K562 (cell line): ENCODE results near the gene LRMDA. TPM values are rescaled to one million over a fixed set of nuclear protein-coding genes. Genes with fewer than 3 reads are reported as not detected.

Experiments used
- ELF4 ChIP-seq: fragments of 450-650 bp; formaldehyde crosslinking; IDR thresholded peaks from 2 replicates; pipeline ENCODE4 v1.4.0; 2022; ENCODE audit warnings: missing genetic modification characterization
- GTF2F1 ChIP-seq: IDR thresholded peaks from 2 replicates; pipeline ENCODE4 v1.6.1; 2011; ENCODE audit warnings: low read depth, low read length, improper control_type of control experiment
- HNRNPUL1 ChIP-seq: fragments of 200-400 bp; formaldehyde crosslinking; IDR thresholded peaks from 2 replicates; pipeline ENCODE4 v1.6.1; 2017; ENCODE audit warnings: low read length
- ILK ChIP-seq: fragments of 450-650 bp; IDR thresholded peaks from 2 replicates; pipeline ENCODE4 v1.6.1; 2016; ENCODE audit warnings: missing genetic modification characterization, low read depth, mild to moderate bottlenecking, missing compliant biosample characterization, moderate library complexity, borderline replicate concordance
- MBD1 ChIP-seq: fragments of 250-450 bp; sonication (Bioruptor Pico); IDR thresholded peaks from 2 replicates; pipeline ENCODE4 v1.8.0; 2022; ENCODE audit warnings: inconsistent platforms
- RBM17 ChIP-seq: fragments of 200-400 bp; formaldehyde crosslinking; IDR thresholded peaks from 2 replicates; pipeline ENCODE4 v1.6.1; 2017; ENCODE audit warnings: low read depth, mild to moderate bottlenecking, low read length, borderline replicate concordance
- STAT5B ChIP-seq: fragments of 250-450 bp; sonication (Bioruptor Pico); IDR thresholded peaks from 2 replicates; pipeline ENCODE4 v1.8.0; 2021; ENCODE audit warnings: mild to moderate bottlenecking, inconsistent platforms
- ZBTB2 ChIP-seq: fragments of 450-650 bp; IDR thresholded peaks from 2 replicates; pipeline ENCODE4 v1.6.1; 2016; ENCODE audit warnings: antibody characterized with exemption
- ZNF165 ChIP-seq: fragments of 250-450 bp; sonication (Bioruptor Pico); IDR thresholded peaks from 2 replicates; pipeline ENCODE4 v1.4.0; 2020; ENCODE audit warnings: borderline replicate concordance
- ZNF280B ChIP-seq: fragments of 250-450 bp; sonication (Bioruptor Pico); IDR thresholded peaks from 2 replicates; pipeline ENCODE4 v1.5.1; 2021; ENCODE audit warnings: mild to moderate bottlenecking
- ZNF445 ChIP-seq: fragments of 250-450 bp; sonication (Bioruptor Pico); IDR thresholded peaks from 2 replicates; pipeline ENCODE4 v1.4.0; 2020; ENCODE audit warnings: low read depth, mild to moderate bottlenecking, moderate library complexity
- ZNF583 ChIP-seq: fragments of 250-450 bp; sonication (Bioruptor Pico); IDR thresholded peaks from 2 replicates; pipeline ENCODE4 v1.4.0; 2020
- ZNF589 ChIP-seq: fragments of 200-800 bp; sonication (Bioruptor generic); IDR thresholded peaks from 2 replicates; pipeline ENCODE4 v1.6.1; 2016; ENCODE audit warnings: low read depth, missing genetic modification characterization, missing compliant biosample characterization
- ZNF668 ChIP-seq: fragments of 250-450 bp; sonication (Bioruptor Pico); IDR thresholded peaks from 2 replicates; pipeline ENCODE4 v1.8.0; 2022; ENCODE audit warnings: mild to moderate bottlenecking, inconsistent platforms
- ZNF740 ChIP-seq, 3 experiments: fragments of 200-800 bp in 1 of 3; sonication (Bioruptor generic) in 1 of 3; sonication (generic) in 1 of 3; formaldehyde crosslinking in 1 of 3; IDR thresholded peaks; 2 replicates each; pipeline versions ENCODE4 v1.6.1 to v1.8.0; 2016 to 2022; ENCODE audit warnings: mild to moderate bottlenecking in 2 of 3, missing compliant biosample characterization in 2 of 3, missing genetic modification characterization in 2 of 3, missing genetic modification reagents in 1 of 3
- polyA plus RNA-seq, 8 experiments: library from polyadenylated mRNA; depleted of rRNA in 4 of 8; stranded (reverse) in 5 of 8; unstranded in 3 of 8; fragments of >200 nt; fragmentation: Nextera tagmentation in 2 of 8; fragmentation: Illumina TruSeq in 1 of 8; extraction: Ambion mirVana in 2 of 8; extraction: Trizol in 1 of 8; gene quantifications; 2 replicates each; pipeline versions ENCODE4 v1.2.1 to v1.2.3, GENCODE V29; 2011 to 2014; ENCODE audit warnings: inconsistent platforms in 1 of 8, missing spikeins in 1 of 8
- total RNA-seq, 7 experiments: library from RNA; depleted of rRNA in 6 of 7; stranded (reverse); fragments of >200 nt in 6 of 7; fragmentation: Illumina TruSeq in 2 of 7; extraction: Trizol in 2 of 7; gene quantifications; 2 replicates each; pipeline versions ENCODE4 v1.2.1 to v1.2.3, GENCODE V29; 2011 to 2021; ENCODE audit warnings: low replicate concordance in 1 of 7
- TF ChIP-seq, protein P1 (sequence below): fragments of 450-650 bp; IDR thresholded peaks from 2 replicates; pipeline ENCODE4 v1.6.1; 2016
- TF ChIP-seq, protein P2 (sequence below): fragments of 250-450 bp; sonication (Bioruptor Pico); IDR thresholded peaks from 2 replicates; pipeline ENCODE4 v1.8.0; 2021; ENCODE audit warnings: moderate library complexity, mild to moderate bottlenecking, inconsistent platforms

Gene LRMDA
- total and polyA plus RNA-seq, 9 of the 15 experiments (the other 6 are each of a cell fraction or from before 2014, with no cell fraction given) = 0.25 TPM; not detected in 8

- TF ChIP-seq ZNF589 (CRISPR knock-in tag) (no peak), ZNF280B (CRISPR knock-in tag) (no peak), ZNF740 (CRISPR knock-in tag; IDR thresholded peaks at IDR 0.05) (no peak), ZNF740 (tag; IDR thresholded peaks at IDR 0.05) (no peak), GTF2F1 (no peak), STAT5B (CRISPR knock-in tag) (no peak), MBD1 (CRISPR knock-in tag) (no peak), ZNF583 (CRISPR knock-in tag) (no peak), ILK (no peak), ZNF445 (CRISPR knock-in tag) (no peak), RBM17 (no peak), ZNF668 (CRISPR knock-in tag) (no peak), HNRNPUL1 (no peak), ELF4 (CRISPR knock-in tag) (0 out of 2 replicates have a peak, but pooled peaks have one; percentile 34), ZBTB2 (no peak), ZNF165 (no peak)
- TF ChIP-seq, protein P1, sequence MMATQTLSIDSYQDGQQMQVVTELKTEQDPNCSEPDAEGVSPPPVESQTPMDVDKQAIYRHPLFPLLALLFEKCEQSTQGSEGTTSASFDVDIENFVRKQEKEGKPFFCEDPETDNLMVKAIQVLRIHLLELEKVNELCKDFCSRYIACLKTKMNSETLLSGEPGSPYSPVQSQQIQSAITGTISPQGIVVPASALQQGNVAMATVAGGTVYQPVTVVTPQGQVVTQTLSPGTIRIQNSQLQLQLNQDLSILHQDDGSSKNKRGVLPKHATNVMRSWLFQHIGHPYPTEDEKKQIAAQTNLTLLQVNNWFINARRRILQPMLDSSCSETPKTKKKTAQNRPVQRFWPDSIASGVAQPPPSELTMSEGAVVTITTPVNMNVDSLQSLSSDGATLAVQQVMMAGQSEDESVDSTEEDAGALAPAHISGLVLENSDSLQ = no peak
- TF ChIP-seq, protein P2, sequence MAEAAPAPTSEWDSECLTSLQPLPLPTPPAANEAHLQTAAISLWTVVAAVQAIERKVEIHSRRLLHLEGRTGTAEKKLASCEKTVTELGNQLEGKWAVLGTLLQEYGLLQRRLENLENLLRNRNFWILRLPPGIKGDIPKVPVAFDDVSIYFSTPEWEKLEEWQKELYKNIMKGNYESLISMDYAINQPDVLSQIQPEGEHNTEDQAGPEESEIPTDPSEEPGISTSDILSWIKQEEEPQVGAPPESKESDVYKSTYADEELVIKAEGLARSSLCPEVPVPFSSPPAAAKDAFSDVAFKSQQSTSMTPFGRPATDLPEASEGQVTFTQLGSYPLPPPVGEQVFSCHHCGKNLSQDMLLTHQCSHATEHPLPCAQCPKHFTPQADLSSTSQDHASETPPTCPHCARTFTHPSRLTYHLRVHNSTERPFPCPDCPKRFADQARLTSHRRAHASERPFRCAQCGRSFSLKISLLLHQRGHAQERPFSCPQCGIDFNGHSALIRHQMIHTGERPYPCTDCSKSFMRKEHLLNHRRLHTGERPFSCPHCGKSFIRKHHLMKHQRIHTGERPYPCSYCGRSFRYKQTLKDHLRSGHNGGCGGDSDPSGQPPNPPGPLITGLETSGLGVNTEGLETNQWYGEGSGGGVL = no peak
Measured at GRCh38 chr10:75408911-75409885, 22.2 kb upstream of the LRMDA start (continued).
